ENCODE data around the gene TMPRSS13.
A peak's percentile ranks its signal among the peaks of the same experiment; 100 is the strongest.
"Not testable (repeated sequence)": the region's sequence is repeated elsewhere in the genome, so short reads cannot be mapped to it uniquely, and the experiment has no call there.

Gene TMPRSS13

GRCh38 chr11:117950993-117951961, 22.1 kb upstream of the TMPRSS13 start:
- no peak for DNase-seq (ENCODE audit: low read depth, low spot score)

- no peak for DNase-seq (ENCODE audit: low read depth, low spot score)
These were observed 21.1 kb upstream of the TMPRSS13 start for GRCh38 chr11:117950301-117950700.

GRCh38 chr11:117949062-117949461, 19.9 kb upstream of the TMPRSS13 start:
- DNase-seq (ENCODE audit: low read depth, low spot score), result no peak

GRCh38 chr11:117948466-117948865, 19.3 kb upstream of the TMPRSS13 start:
- not testable (repeated sequence) for DNase-seq (ENCODE audit: low read depth, low spot score)

- not testable (repeated sequence) for DNase-seq (ENCODE audit: low read depth, low spot score)
These were observed 18.5 kb upstream of the TMPRSS13 start for GRCh38 chr11:117947751-117948150.

- DNase-seq (ENCODE audit: low read depth, low spot score), result peak; percentile 62
These were observed 17.8 kb upstream of the TMPRSS13 start for GRCh38 chr11:117946842-117947526.

GRCh38 chr11:117946156-117946841, 17.1 kb upstream of the TMPRSS13 start:
- DNase-seq (ENCODE audit: low read depth, low spot score), result no peak

GRCh38 chr11:117945047-117945810, 16.0 kb upstream of the TMPRSS13 start:
- no peak for DNase-seq (ENCODE audit: low read depth, low spot score)

- no peak for DNase-seq (ENCODE audit: low read depth, low spot score)
These were observed 15.4 kb upstream of the TMPRSS13 start for GRCh38 chr11:117944554-117944953.

GRCh38 chr11:117941976-117942654, 12.9 kb upstream of the TMPRSS13 start:
- no peak for DNase-seq (ENCODE audit: low read depth, low spot score)

GRCh38 chr11:117941163-117941707, 12.0 kb upstream of the TMPRSS13 start:
- DNase-seq (ENCODE audit: low read depth, low spot score), result no peak

- DNase-seq (ENCODE audit: low read depth, low spot score), result no peak
These were observed 11.5 kb upstream of the TMPRSS13 start for GRCh38 chr11:117940736-117941135.

GRCh38 chr11:117936973-117937372, 7.8 kb upstream of the TMPRSS13 start:
- DNase-seq (ENCODE audit: low read depth, low spot score), result no peak

GRCh38 chr11:117934526-117935307, 5.5 kb upstream of the TMPRSS13 start:
- DNase-seq (ENCODE audit: low read depth, low spot score), result no peak

- DNase-seq (ENCODE audit: low read depth, low spot score), result no peak
These were observed 4.7 kb upstream of the TMPRSS13 start for GRCh38 chr11:117933930-117934329.

- DNase-seq (ENCODE audit: low read depth, low spot score), result no peak
These were observed 4.3 kb upstream of the TMPRSS13 start for GRCh38 chr11:117933475-117933874.

GRCh38 chr11:117932947-117933346, 3.7 kb upstream of the TMPRSS13 start:
- DNase-seq (ENCODE audit: low read depth, low spot score), result no peak

- DNase-seq (ENCODE audit: low read depth, low spot score), result no peak
These were observed 3.2 kb upstream of the TMPRSS13 start for GRCh38 chr11:117932426-117932825.

- no peak for DNase-seq (ENCODE audit: low read depth, low spot score)
These were observed 2.8 kb upstream of the TMPRSS13 start for GRCh38 chr11:117931971-117932370.
